Measurements from ENCODE around the gene DRC1. TPM values are rescaled to one million over a fixed set of nuclear protein-coding genes. Genes with fewer than 3 reads are reported as not detected.

The DRC1 gene
- total RNA-seq, 1 experiment from 2014 or later = not detected

- TF ChIP-seq CTCF (conservative IDR thresholded peaks at IDR 0.05; ENCODE audit: low read depth, low read length) (no peak), EZH2 (IDR thresholded peaks at IDR 0.05; ENCODE audit: borderline replicate concordance, low read depth, low read length, poor library complexity, severe bottlenecking) (no peak)
- no peaks in the 10 kb centered on the region for H3K36me3 ChIP-seq (ENCODE audit: insufficient read depth, low read length, poor library complexity, severe bottlenecking)
- DNase-seq (ENCODE audit: low spot score) = no peak
- no peak overlapping the region for H3K27ac ChIP-seq (ENCODE audit: low read depth, low read length, poor library complexity, severe bottlenecking)
- CTCF ChIA-PET = no interaction called here
- no TSS peak for BruUV-seq (replicated peaks)
- H3K9me3 ChIP-seq (ENCODE audit: low read depth, low read length, poor library complexity, severe bottlenecking) = no peaks in the 10 kb centered on the region
- intact Hi-C loops (cut with micrococcal nuclease; ENCODE audit: unreplicated experiment) = no loop called here
- POLR2A ChIA-PET (ENCODE audit: low non-redundant PET) = no interaction called here
- no peak overlapping the region for H3K4me3 ChIP-seq (ENCODE audit: low read depth, low read length, poor library complexity, severe bottlenecking)
- H3K27me3 ChIP-seq (replicated peaks; ENCODE audit: insufficient read depth, low read depth, low read length, poor library complexity) = no peaks in the 10 kb centered on the region
- H3K4me1 ChIP-seq (ENCODE audit: insufficient read depth, low read length, poor library complexity, severe bottlenecking) = no peaks in the 10 kb centered on the region
Measured at GRCh38 chr2:26455037-26455669, 53.4 kb downstream of the DRC1 start.

GRCh38 chr2:26455670-26456439, 54.1 kb downstream of the DRC1 start:
- Histone ChIP-seq H3K36me3 (ENCODE audit: insufficient read depth, low read length, poor library complexity, severe bottlenecking) (no peaks in the 10 kb centered on the region), H3K4me1 (ENCODE audit: insufficient read depth, low read length, poor library complexity, severe bottlenecking) (no peaks in the 10 kb centered on the region), H3K27me3 (replicated peaks; ENCODE audit: insufficient read depth, low read depth, low read length, poor library complexity) (no peaks in the 10 kb centered on the region), H3K27ac (ENCODE audit: low read depth, low read length, poor library complexity, severe bottlenecking) (no peak overlapping the region), H3K9me3 (ENCODE audit: low read depth, low read length, poor library complexity, severe bottlenecking) (no peaks in the 10 kb centered on the region), H3K4me3 (ENCODE audit: low read depth, low read length, poor library complexity, severe bottlenecking) (no peak overlapping the region)
- CTCF ChIA-PET = no interaction called here
- DNase-seq (ENCODE audit: low spot score) = no peak
- intact Hi-C loops (cut with micrococcal nuclease; ENCODE audit: unreplicated experiment) = no loop called here
- BruUV-seq (replicated peaks) = no TSS peak
- POLR2A ChIA-PET (ENCODE audit: low non-redundant PET) = no interaction called here
- TF ChIP-seq EZH2 (IDR thresholded peaks at IDR 0.05; ENCODE audit: borderline replicate concordance, low read depth, low read length, poor library complexity, severe bottlenecking) (no peak), CTCF (conservative IDR thresholded peaks at IDR 0.05; ENCODE audit: low read depth, low read length) (no peak)

GRCh38 chr2:26456440-26457250, 54.9 kb downstream of the DRC1 start:
- TF ChIP-seq EZH2 (IDR thresholded peaks at IDR 0.05; ENCODE audit: borderline replicate concordance, low read depth, low read length, poor library complexity, severe bottlenecking) = no peak
- CTCF ChIA-PET = no interaction called here

More at GRCh38 chr2:26456440-26457250, 54.9 kb downstream of the DRC1 start:
- no TSS peak for BruUV-seq (replicated peaks)
- POLR2A ChIA-PET (ENCODE audit: low non-redundant PET) = interaction anchor here (0.6 kb wide), 1 partner anchor 702 kb away, joined by 12 read pairs; no protein-coding TSS in a partner anchor
- H3K4me3 ChIP-seq (ENCODE audit: low read depth, low read length, poor library complexity, severe bottlenecking) = no peak overlapping the region
- H3K9me3 ChIP-seq (ENCODE audit: low read depth, low read length, poor library complexity, severe bottlenecking) = no peaks in the 10 kb centered on the region
- intact Hi-C loops (cut with micrococcal nuclease; ENCODE audit: unreplicated experiment) = no loop called here
- no peaks in the 10 kb centered on the region for H3K36me3 ChIP-seq (ENCODE audit: insufficient read depth, low read length, poor library complexity, severe bottlenecking)
- no peak overlapping the region for H3K27ac ChIP-seq (ENCODE audit: low read depth, low read length, poor library complexity, severe bottlenecking)
- H3K27me3 ChIP-seq (replicated peaks; ENCODE audit: insufficient read depth, low read depth, low read length, poor library complexity) = no peaks in the 10 kb centered on the region
- no peaks in the 10 kb centered on the region for H3K4me1 ChIP-seq (ENCODE audit: insufficient read depth, low read length, poor library complexity, severe bottlenecking)
- DNase-seq (ENCODE audit: low spot score) = no peak

Data from A673 (cell line).